TTC549 (cell line): Measurements from ENCODE around the gene CDYL.

ENCODE experiments used
- FAIRE-seq: peaks from 2 replicates; lab custom pipeline; 2012; peaks lifted over from hg19 to GRCh38; lab: Jason Lieb, UNC

CDYL gene

GRCh38 chr6:4885341-4885933 is 109.2 kb downstream of the CDYL start:
- no peak for FAIRE-seq

GRCh38 chr6:4888841-4889240 is 112.6 kb downstream of the CDYL start:
- FAIRE-seq, result no peak

GRCh38 chr6:4889701-4890100 is 113.5 kb downstream of the CDYL start:
- no peak for FAIRE-seq

DNA sequence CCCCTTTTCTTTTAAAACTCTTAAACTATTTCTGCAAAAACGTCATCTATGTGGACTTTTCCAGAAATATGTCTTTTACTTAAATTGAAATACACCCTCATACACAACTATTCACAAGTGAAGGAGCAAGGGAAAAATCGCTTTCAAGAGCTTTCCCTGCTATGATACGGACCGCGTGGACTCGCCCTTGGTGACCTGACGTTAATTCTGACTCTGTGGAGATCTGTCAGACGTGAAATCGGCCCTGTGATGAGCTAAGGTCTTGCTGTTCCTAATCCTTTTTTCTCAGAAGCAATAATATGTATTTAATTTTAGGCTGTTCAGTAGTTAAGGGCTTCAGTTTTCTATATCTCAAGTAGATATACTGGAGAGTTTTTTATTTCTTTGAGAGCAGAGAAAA is 114.0 kb downstream of the CDYL start:
- FAIRE-seq, result no peak

- FAIRE-seq, result no peak
Measured at GRCh38 chr6:4890627-4891026, 114.4 kb downstream of the CDYL start.

GRCh38 chr6:4891141-4891540 is 114.9 kb downstream of the CDYL start:
- FAIRE-seq, result no peak

GRCh38 chr6:4892785-4893485 is 116.7 kb downstream of the CDYL start:
- no peak for FAIRE-seq

- FAIRE-seq, result no peak
Measured at GRCh38 chr6:4894049-4894448, 117.8 kb downstream of the CDYL start.

GRCh38 chr6:4895971-4896370 is 119.8 kb downstream of the CDYL start:
- FAIRE-seq, result no peak

- FAIRE-seq, result no peak
Measured at GRCh38 chr6:4896401-4896800, 120.2 kb downstream of the CDYL start.

DNA sequence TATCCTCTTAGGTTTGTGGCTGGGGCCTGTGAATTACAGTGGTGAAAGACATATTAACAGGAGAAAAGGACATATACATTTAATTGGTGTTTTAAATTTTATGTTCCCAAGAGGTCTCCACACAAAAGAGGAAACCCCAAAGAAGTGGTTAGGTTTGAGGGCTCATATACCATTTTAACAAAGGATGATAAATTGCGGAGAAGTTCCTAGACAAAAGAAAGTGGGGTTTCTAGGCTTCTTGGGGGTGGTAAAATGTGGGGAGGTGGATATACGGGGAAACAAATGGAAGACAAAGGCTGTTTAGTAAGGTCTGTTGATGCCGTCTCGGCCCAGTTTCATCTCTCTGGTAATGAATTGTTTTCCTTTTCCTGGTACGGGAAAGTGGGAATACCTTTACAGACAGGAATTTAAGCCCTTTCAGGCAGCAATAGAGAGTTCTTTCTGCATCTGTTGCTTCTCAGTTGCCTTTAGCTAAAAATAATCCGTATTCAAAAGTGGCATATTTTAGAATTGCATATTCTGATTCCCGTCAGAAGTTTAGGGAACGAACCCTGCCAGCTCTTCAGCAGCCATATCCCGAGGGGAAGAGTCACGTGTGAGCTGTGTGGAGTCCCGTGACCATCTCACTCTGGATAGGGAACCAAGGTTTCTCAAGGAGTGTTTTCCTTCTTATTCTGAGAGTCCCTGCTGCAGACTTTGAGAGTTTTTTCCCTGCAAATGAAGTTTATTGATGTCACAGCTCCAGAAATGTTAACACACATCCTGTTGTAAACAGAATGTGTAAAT is 123.2 kb downstream of the CDYL start:
- FAIRE-seq, result no peak

DNA sequence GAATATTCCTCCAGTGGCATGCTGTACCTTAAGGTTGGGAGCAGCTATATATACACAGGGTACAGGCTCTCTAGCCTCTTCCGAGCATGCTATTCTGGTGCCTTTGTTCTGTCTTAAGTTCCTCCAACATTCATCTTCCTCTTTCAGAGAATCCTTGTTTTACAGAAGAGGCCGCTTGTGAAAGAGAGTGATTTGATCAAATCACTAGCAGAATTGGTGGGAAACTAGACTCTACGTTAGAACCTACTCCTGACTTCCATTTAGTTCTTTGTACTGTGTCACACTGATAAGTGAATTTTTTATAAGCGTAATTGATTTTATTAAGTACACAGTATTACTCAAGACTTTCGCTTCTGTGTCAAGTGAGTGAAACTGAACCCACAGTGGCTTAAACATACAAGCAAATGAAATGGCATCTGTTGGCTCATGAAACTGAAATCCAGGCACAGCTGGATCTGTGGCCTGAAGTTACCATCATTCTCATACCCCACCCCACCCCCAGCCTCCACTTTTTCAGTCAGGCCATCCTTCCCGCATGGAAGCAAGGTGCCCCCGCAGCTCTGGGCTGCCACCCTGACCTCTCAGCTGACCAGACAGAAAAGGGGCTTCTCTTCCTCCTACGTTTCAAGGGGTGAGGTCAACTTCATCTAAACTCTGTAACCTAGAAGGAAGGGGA is 125.3 kb downstream of the CDYL start:
- no peak for FAIRE-seq

GRCh38 chr6:4902363-4902762 is 126.2 kb downstream of the CDYL start:
- FAIRE-seq, result no peak

- FAIRE-seq, result no peak
Measured at GRCh38 chr6:4903121-4903520, 126.9 kb downstream of the CDYL start.

GRCh38 chr6:4903751-4904370 is 127.7 kb downstream of the CDYL start:
- no peak for FAIRE-seq

- FAIRE-seq, result no peak
Measured at GRCh38 chr6:4904461-4905025, 128.3 kb downstream of the CDYL start.

- no peak for FAIRE-seq
Measured at GRCh38 chr6:4905826-4906225, 129.6 kb downstream of the CDYL start.

DNA sequence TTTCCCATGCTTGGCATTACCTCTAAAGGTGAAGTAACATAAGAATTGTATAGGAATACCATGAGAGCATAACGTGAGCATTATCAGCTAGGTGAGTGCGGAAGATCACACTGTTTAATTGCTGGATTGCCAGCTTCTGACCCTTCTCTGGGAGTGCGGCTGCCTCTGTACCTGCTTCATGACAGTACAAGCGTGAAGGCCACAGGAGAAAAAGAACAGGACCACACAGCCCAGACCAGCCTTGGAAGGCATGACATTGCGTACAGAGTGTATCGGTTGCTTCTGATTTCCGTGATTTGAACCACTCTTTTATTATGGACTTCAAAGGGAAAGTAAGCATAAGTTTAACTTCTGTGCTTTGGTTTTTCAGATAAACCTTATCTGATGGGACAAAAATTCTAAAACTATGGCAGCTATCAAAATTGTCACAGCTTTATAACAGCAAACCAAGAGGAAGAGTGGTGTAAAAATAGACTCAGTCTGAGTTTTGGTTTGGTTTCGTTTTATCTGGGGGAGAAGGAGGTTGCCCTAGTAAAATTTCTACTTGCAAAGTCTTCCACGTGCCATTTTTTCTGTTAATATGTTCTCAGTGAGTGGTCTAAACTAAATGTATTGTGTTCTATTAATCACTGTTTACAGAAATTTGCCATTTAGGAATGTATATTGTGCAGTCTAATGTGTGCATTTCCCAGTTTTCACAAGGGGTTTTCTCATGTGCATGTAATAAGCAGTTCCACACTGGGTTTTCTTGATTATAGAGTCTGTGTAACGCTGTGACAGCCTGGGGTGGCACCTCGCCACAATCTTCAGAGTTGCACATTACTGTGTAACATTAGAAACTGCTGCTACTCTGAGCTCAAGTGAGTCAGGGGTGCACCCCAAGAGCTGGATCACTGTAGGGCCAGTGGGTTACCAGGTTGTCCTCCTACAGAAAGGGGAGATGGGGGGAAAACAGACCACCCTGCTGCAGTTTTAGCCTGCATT is 130.4 kb downstream of the CDYL start:
- no peak for FAIRE-seq

GRCh38 chr6:4907602-4908001 is 131.4 kb downstream of the CDYL start:
- no peak for FAIRE-seq

DNA sequence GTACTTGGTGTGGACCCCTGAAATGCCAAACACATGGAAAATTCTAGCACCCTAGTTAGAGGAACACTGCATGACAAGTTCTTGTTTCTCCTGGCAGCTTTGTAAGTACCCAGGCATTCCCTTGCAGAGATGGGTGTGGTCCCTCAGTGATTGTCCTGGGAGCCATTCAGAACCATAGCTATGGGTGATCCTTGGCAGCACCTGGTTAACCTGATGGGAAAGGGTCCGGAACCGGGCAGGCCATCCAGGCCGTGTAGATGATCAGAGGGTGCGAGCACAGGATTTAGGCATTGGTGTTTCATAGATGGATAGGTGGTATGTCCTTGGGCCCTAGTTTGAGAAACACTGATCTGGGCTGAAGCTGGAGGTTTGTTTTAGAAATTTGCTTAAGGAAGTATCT is 131.9 kb downstream of the CDYL start:
- no peak for FAIRE-seq
